DMS153 treated with DMSO at 0.1 percent for 48 hours (cell line): ENCODE measurements around the gene KLLN.
A peak's percentile ranks its signal among the peaks of the same experiment; 100 is the strongest.
"Not testable (repeated sequence)": the region's sequence is repeated elsewhere in the genome, so short reads cannot be mapped to it uniquely, and the experiment has no call there.

Source experiments
- DNase-seq: peaks from one replicate; lab custom pipeline; 2025; ENCODE audit not compliant: unreplicated experiment; lab: John Stamatoyannopoulos, UW

KLLN gene

GRCh38 chr10:87867453-87867852 lies 4.1 kb upstream of the KLLN start:
- no peak for DNase-seq

- DNase-seq, result no peak
Observed at GRCh38 chr10:87866412-87866974, 3.2 kb upstream of the KLLN start.

GRCh38 chr10:87865241-87865881 lies 2.0 kb upstream of the KLLN start:
- DNase-seq, result no peak

GRCh38 chr10:87864496-87865059 lies 1.2 kb upstream of the KLLN start:
- DNase-seq, result peak; percentile 13

- not testable (repeated sequence) for DNase-seq
Observed at GRCh38 chr10:87863951-87864495, 690 bp upstream of the KLLN start.

GRCh38 chr10:87862679-87863052 lies 667 bp downstream of the KLLN start:
- DNase-seq, result peak; percentile 59

- DNase-seq, result peak; percentile 92
Observed at GRCh38 chr10:87861953-87862678, 1.2 kb downstream of the KLLN start.

- no peak for DNase-seq
Observed at GRCh38 chr10:87861566-87861952, 1.8 kb downstream of the KLLN start.

- DNase-seq, result no peak
Observed at GRCh38 chr10:87860816-87861403, 2.4 kb downstream of the KLLN start.

- peak; percentile 54 for DNase-seq
Observed at GRCh38 chr10:87860156-87860795, 3.1 kb downstream of the KLLN start.

GRCh38 chr10:87855665-87856064 lies 7.7 kb downstream of the KLLN start:
- not testable (repeated sequence) for DNase-seq

- DNase-seq, result not testable (repeated sequence)
Observed at GRCh38 chr10:87855247-87855646, 8.1 kb downstream of the KLLN start.

- DNase-seq, result no peak
Observed at GRCh38 chr10:87852089-87852488, 11.2 kb downstream of the KLLN start.

GRCh38 chr10:87850742-87851205 lies 12.6 kb downstream of the KLLN start:
- DNase-seq, result peak; percentile 62

- no peak for DNase-seq
Observed at GRCh38 chr10:87849001-87849400, 14.3 kb downstream of the KLLN start.

GRCh38 chr10:87847550-87847949 lies 15.8 kb downstream of the KLLN start:
- DNase-seq, result no peak

- not testable (repeated sequence) for DNase-seq
Observed at GRCh38 chr10:87846711-87847110, 16.6 kb downstream of the KLLN start.

GRCh38 chr10:87846023-87846422 lies 17.3 kb downstream of the KLLN start:
- DNase-seq, result no peak

- no peak for DNase-seq
Observed at GRCh38 chr10:87845624-87845998, 17.7 kb downstream of the KLLN start.

- no peak for DNase-seq
Observed at GRCh38 chr10:87844837-87845623, 18.3 kb downstream of the KLLN start.
